Measurements from ENCODE around the gene G6PD. TPM values are rescaled to one million over a fixed set of nuclear protein-coding genes. Genes with fewer than 3 reads are reported as not detected.
A peak's percentile ranks its signal among the peaks of the same experiment; 100 is the strongest.
"Not testable (repeated sequence)": the region's sequence is repeated elsewhere in the genome, so short reads cannot be mapped to it uniquely, and the experiment has no call there.

The G6PD gene
- 10 to 100 TPM; 10.5 to 23.4 (median 13.3) TPM for polyA plus RNA-seq
- long read RNA-seq, donor 1, partial matches to known transcripts, result 5 of 6 reads
- long read RNA-seq, donor 1, other reads (novel, unspliced or antisense), result 0 of 6 reads
- long read RNA-seq, donor 2, partial matches to known transcripts, result 0 of 1 reads
- long read RNA-seq, donor 2, other reads (novel, unspliced or antisense), result 0 of 1 reads
- long read RNA-seq, donor 3, partial matches to known transcripts, result 0 of 1 reads
- long read RNA-seq, donor 3, other reads (novel, unspliced or antisense), result 0 of 1 reads
- long read RNA-seq, donor 4, result 0 reads
- long read RNA-seq, donor 5, result 0 reads
- long read RNA-seq, donor 6, partial matches to known transcripts, result 0 of 2 reads
- long read RNA-seq, donor 6, other reads (novel, unspliced or antisense), result 0 of 2 reads
- long read RNA-seq, donor 7, partial matches to known transcripts, result 0 of 1 reads
- long read RNA-seq, donor 7, other reads (novel, unspliced or antisense), result 0 of 1 reads
- long read RNA-seq, donor 8, partial matches to known transcripts, result 0 of 3 reads
- long read RNA-seq, donor 8, other reads (novel, unspliced or antisense), result 0 of 3 reads
- long read RNA-seq, donor 9, result 0 reads
- long read RNA-seq, donor 10, partial matches to known transcripts, result 0 of 1 reads
- long read RNA-seq, donor 10, other reads (novel, unspliced or antisense), result 0 of 1 reads

GRCh38 chrX:154546354-154547244 is at the start of gene G6PD:
Gene G6PD, minus strand, starts transcription at chrX:154546846. Its CDS starts 691 bp downstream, at chrX:154546155.
- peak in 1 of 2 donors; percentile 68 for DNase-seq
- WGBS, 3 donors, result 1 to 48% (median 9%) methylated on average over 8 to 92 of the region's 92 CpGs
- Histone ChIP-seq H3K9me3 (ENCODE audit: control insufficient read depth in 2 of 2, insufficient read depth in 1 of 2, low read depth in 1 of 2, low read length in 1 of 2) (no peaks in the 10 kb centered on the region), H3K4me1 (ENCODE audit: control insufficient read depth in 3 of 3, insufficient read depth in 2 of 3, low read depth in 1 of 3, low read length in 2 of 3) (peaks cover 0 to 5% (median 0%) of the 10 kb centered on the region in 3 donors), H3K36me3 (ENCODE audit: control insufficient read depth in 3 of 3, insufficient read depth in 2 of 3, low read depth in 1 of 3, low read length in 3 of 3) (peaks cover 0 to 17% (median 0%) of the 10 kb centered on the region in 3 donors), H3K27ac (ENCODE audit: low read depth in 1 of 3, low read length in 2 of 3) (peak within 1 kb of the TSS; percentile 86 to 98 (median 95)), H3K4me3 (ENCODE audit: low read depth in 1 of 3, low read length in 3 of 3) (peak within 1 kb of the TSS; percentile 57 to 79 (median 64)), H3K27me3 (ENCODE audit: control insufficient read depth in 3 of 3, insufficient read depth in 3 of 3, low read length in 3 of 3) (no peaks in the 10 kb centered on the region)
- FAIRE-seq, result no peak

- no peaks in the 10 kb centered on the region for H3K27me3 ChIP-seq (ENCODE audit: control insufficient read depth in 3 of 3, insufficient read depth in 3 of 3, low read length in 3 of 3)
- H3K4me1 ChIP-seq (ENCODE audit: control insufficient read depth in 3 of 3, insufficient read depth in 2 of 3, low read depth in 1 of 3, low read length in 2 of 3), result no peaks in the 10 kb centered on the region
- no peaks in the 10 kb centered on the region for H3K36me3 ChIP-seq (ENCODE audit: control insufficient read depth in 3 of 3, insufficient read depth in 2 of 3, low read depth in 1 of 3, low read length in 3 of 3)
- DNase-seq, result no peak
- no peaks in the 10 kb centered on the region for H3K9me3 ChIP-seq (ENCODE audit: control insufficient read depth in 2 of 2, insufficient read depth in 1 of 2, low read depth in 1 of 2, low read length in 1 of 2)
- no peak for FAIRE-seq
- WGBS, 3 donors, result 45 to 55% (median 51%) methylated on average over 2 of the region's 2 CpGs
- no peak overlapping the region for H3K4me3 ChIP-seq (ENCODE audit: low read depth in 1 of 3, low read length in 3 of 3)
- H3K27ac ChIP-seq (ENCODE audit: low read depth in 1 of 3, low read length in 2 of 3), result no peak overlapping the region
These were observed 49.1 kb upstream of the G6PD start for GRCh38 chrX:154595559-154596249.

GRCh38 chrX:154594491-154594890 is 47.8 kb upstream of the G6PD start:
- WGBS, 3 donors, result 75 to 91% (median 84%) methylated on average over 3 to 4 of the region's 4 CpGs
- no peaks in the 10 kb centered on the region for H3K9me3 ChIP-seq (ENCODE audit: control insufficient read depth in 2 of 2, insufficient read depth in 1 of 2, low read depth in 1 of 2, low read length in 1 of 2)
- no peaks in the 10 kb centered on the region for H3K27me3 ChIP-seq (ENCODE audit: control insufficient read depth in 3 of 3, insufficient read depth in 3 of 3, low read length in 3 of 3)
- FAIRE-seq (no peak), DNase-seq (no peak)
- no peaks in the 10 kb centered on the region for H3K4me1 ChIP-seq (ENCODE audit: control insufficient read depth in 3 of 3, insufficient read depth in 2 of 3, low read depth in 1 of 3, low read length in 2 of 3)
- no peak overlapping the region for H3K4me3 ChIP-seq (ENCODE audit: low read depth in 1 of 3, low read length in 3 of 3)
- H3K36me3 ChIP-seq (ENCODE audit: control insufficient read depth in 3 of 3, insufficient read depth in 2 of 3, low read depth in 1 of 3, low read length in 3 of 3), result no peaks in the 10 kb centered on the region
- no peak overlapping the region for H3K27ac ChIP-seq (ENCODE audit: low read depth in 1 of 3, low read length in 2 of 3)

GRCh38 chrX:154593201-154593600 is 46.6 kb upstream of the G6PD start:
- no peak for FAIRE-seq
- WGBS, 3 donors, result 79 to 90% (median 85%) methylated on average over 5 of the region's 5 CpGs
- H3K9me3 ChIP-seq (ENCODE audit: control insufficient read depth in 2 of 2, insufficient read depth in 1 of 2, low read depth in 1 of 2, low read length in 1 of 2), result no peaks in the 10 kb centered on the region

GRCh38 chrX:154592505-154592904 is 45.9 kb upstream of the G6PD start:
- H3K27me3 ChIP-seq (ENCODE audit: control insufficient read depth in 3 of 3, insufficient read depth in 3 of 3, low read length in 3 of 3), result no peaks in the 10 kb centered on the region
- no peaks in the 10 kb centered on the region for H3K36me3 ChIP-seq (ENCODE audit: control insufficient read depth in 3 of 3, insufficient read depth in 2 of 3, low read depth in 1 of 3, low read length in 3 of 3)
- 83 to 94% (median 85%) methylated on average over 5 of the region's 5 CpGs for WGBS, 3 donors
- H3K4me1 ChIP-seq (ENCODE audit: control insufficient read depth in 3 of 3, insufficient read depth in 2 of 3, low read depth in 1 of 3, low read length in 2 of 3), result no peaks in the 10 kb centered on the region
- H3K27ac ChIP-seq (ENCODE audit: low read depth in 1 of 3, low read length in 2 of 3), result no peak overlapping the region
- DNase-seq (no peak), FAIRE-seq (no peak)
- no peak overlapping the region for H3K4me3 ChIP-seq (ENCODE audit: low read depth in 1 of 3, low read length in 3 of 3)
- H3K9me3 ChIP-seq (ENCODE audit: control insufficient read depth in 2 of 2, insufficient read depth in 1 of 2, low read depth in 1 of 2, low read length in 1 of 2), result no peaks in the 10 kb centered on the region

More at GRCh38 chrX:154593201-154593600, 46.6 kb upstream of the G6PD start:
- no peaks in the 10 kb centered on the region for H3K36me3 ChIP-seq (ENCODE audit: control insufficient read depth in 3 of 3, insufficient read depth in 2 of 3, low read depth in 1 of 3, low read length in 3 of 3)
- H3K4me3 ChIP-seq (ENCODE audit: low read depth in 1 of 3, low read length in 3 of 3), result no peak overlapping the region
- DNase-seq, result no peak
- H3K27ac ChIP-seq (ENCODE audit: low read depth in 1 of 3, low read length in 2 of 3), result no peak overlapping the region
- H3K27me3 ChIP-seq (ENCODE audit: control insufficient read depth in 3 of 3, insufficient read depth in 3 of 3, low read length in 3 of 3), result no peaks in the 10 kb centered on the region
- no peaks in the 10 kb centered on the region for H3K4me1 ChIP-seq (ENCODE audit: control insufficient read depth in 3 of 3, insufficient read depth in 2 of 3, low read depth in 1 of 3, low read length in 2 of 3)

- WGBS, 3 donors, result 89% methylated on average over 3 of the region's 13 CpGs; no CpG with 5 or more reads in 2 of the 3 donors
- H3K27ac ChIP-seq (ENCODE audit: low read depth in 1 of 3, low read length in 2 of 3); H3K27me3 ChIP-seq (ENCODE audit: control insufficient read depth in 3 of 3, insufficient read depth in 3 of 3, low read length in 3 of 3); H3K4me1 ChIP-seq (ENCODE audit: control insufficient read depth in 3 of 3, insufficient read depth in 2 of 3, low read depth in 1 of 3, low read length in 2 of 3); DNase-seq; H3K9me3 ChIP-seq (ENCODE audit: control insufficient read depth in 2 of 2, insufficient read depth in 1 of 2, low read depth in 1 of 2, low read length in 1 of 2); H3K4me3 ChIP-seq (ENCODE audit: low read depth in 1 of 3, low read length in 3 of 3); FAIRE-seq; H3K36me3 ChIP-seq (ENCODE audit: control insufficient read depth in 3 of 3, insufficient read depth in 2 of 3, low read depth in 1 of 3, low read length in 3 of 3): not testable (repeated sequence)
These were observed 43.8 kb upstream of the G6PD start for GRCh38 chrX:154590415-154590814.

- H3K36me3 ChIP-seq (ENCODE audit: control insufficient read depth in 3 of 3, insufficient read depth in 2 of 3, low read depth in 1 of 3, low read length in 3 of 3); H3K27ac ChIP-seq (ENCODE audit: low read depth in 1 of 3, low read length in 2 of 3); FAIRE-seq; H3K4me1 ChIP-seq (ENCODE audit: control insufficient read depth in 3 of 3, insufficient read depth in 2 of 3, low read depth in 1 of 3, low read length in 2 of 3); H3K4me3 ChIP-seq (ENCODE audit: low read depth in 1 of 3, low read length in 3 of 3); H3K9me3 ChIP-seq (ENCODE audit: control insufficient read depth in 2 of 2, insufficient read depth in 1 of 2, low read depth in 1 of 2, low read length in 1 of 2); H3K27me3 ChIP-seq (ENCODE audit: control insufficient read depth in 3 of 3, insufficient read depth in 3 of 3, low read length in 3 of 3); DNase-seq: not testable (repeated sequence)
- no CpG with 5 or more reads among the region's 39 CpGs for WGBS, 3 donors
These were observed 38.0 kb upstream of the G6PD start, which contains the start of gene CTAG1A for GRCh38 chrX:154584585-154585183. Gene CTAG1A, plus strand, starts transcription at chrX:154585133. Its CDS starts 74 bp downstream, at chrX:154585207.
